Fibroblast of lung (primary cell): ENCODE results near the gene TFCP2.

Source experiments
- CTCF ChIP-seq, 2 donors: IDR thresholded peaks in 1 of 2; conservative IDR thresholded peaks in 1 of 2; 1 replicate in 1 of 2; 2 replicates in 1 of 2; pipeline ENCODE4 v1.5.1; 2011 to 2012; ENCODE audit warnings: low read length in 2 of 2, control low read depth in 1 of 2, inconsistent platforms in 1 of 2, low read depth in 1 of 2, mild to moderate bottlenecking in 1 of 2
- EZH2 ChIP-seq: IDR thresholded peaks from 2 replicates; pipeline ENCODE4 v1.5.1; 2012; ENCODE audit warnings: low read length, control low read depth, mild to moderate bottlenecking; ENCODE audit errors: missing control alignments

GRCh38 chr12:51065530-51065929 is 107.4 kb downstream of the TFCP2 start:
- TF ChIP-seq CTCF (conservative IDR thresholded peaks at IDR 0.05 in 1 of 2, IDR thresholded peaks at IDR 0.05 in 1 of 2; ENCODE audit: low read depth in 1 of 2, low read length in 2 of 2) (no peak), EZH2 (no peak)
